ENCODE results near the gene IRF2BP2.

DNA sequence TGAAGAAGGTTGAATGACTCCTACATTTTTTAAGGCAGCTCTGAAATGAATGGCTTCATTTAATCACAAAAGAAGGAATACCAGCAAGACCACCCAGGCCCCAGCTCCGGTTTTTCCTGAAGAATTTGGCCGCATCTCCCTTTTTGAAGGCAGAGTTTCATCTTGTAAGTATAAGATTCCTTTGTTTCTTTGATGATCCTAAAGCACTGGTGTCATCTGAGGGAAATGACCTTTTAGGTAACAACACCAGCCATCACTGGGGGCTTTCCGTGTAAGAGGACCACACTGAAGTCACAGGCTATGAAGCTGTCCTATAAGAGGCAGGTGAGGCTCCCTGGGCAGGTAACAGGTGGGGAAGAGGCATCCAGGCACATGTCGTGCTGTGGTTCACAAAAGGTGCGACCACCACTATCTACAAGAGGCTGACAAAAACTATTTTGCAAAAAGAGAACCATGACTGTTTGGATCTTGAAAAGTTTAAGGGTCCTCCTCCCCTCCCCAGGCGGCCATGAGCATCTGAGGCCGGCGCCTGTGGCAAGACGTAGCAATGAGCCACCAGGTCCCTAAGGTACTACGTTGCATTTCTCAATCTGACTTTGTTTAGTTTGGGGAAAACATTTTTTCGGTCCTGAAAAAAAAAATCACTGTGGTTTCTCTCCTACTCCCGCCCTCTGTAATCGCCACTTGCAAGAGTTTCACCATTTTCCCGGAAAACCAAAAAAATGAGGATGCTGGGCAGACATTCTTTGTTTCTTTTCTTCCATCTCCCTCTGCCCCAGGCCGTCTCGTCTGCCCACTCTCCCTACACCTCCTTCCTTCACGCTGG is 46.3 kb upstream of the IRF2BP2 start:
- TF ChIP-seq, protein P1, sequence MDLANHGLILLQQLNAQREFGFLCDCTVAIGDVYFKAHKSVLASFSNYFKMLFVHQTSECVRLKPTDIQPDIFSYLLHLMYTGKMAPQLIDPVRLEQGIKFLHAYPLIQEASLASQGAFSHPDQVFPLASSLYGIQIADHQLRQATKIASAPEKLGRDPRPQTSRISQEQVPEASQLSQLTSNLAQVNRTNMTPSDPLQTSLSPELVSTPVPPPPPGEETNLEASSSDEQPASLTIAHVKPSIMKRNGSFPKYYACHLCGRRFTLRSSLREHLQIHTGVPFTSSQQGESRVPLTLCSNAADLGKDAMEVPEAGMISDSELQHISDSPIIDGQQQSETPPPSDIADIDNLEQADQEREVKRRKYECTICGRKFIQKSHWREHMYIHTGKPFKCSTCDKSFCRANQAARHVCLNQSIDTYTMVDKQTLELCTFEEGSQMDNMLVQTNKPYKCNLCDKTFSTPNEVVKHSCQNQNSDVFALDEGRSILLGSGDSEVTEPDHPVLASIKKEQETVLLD (CRISPR knock-in tag; IDR thresholded peaks at IDR 0.05; ENCODE audit: low read depth): no peak
- TF ChIP-seq, protein P2, sequence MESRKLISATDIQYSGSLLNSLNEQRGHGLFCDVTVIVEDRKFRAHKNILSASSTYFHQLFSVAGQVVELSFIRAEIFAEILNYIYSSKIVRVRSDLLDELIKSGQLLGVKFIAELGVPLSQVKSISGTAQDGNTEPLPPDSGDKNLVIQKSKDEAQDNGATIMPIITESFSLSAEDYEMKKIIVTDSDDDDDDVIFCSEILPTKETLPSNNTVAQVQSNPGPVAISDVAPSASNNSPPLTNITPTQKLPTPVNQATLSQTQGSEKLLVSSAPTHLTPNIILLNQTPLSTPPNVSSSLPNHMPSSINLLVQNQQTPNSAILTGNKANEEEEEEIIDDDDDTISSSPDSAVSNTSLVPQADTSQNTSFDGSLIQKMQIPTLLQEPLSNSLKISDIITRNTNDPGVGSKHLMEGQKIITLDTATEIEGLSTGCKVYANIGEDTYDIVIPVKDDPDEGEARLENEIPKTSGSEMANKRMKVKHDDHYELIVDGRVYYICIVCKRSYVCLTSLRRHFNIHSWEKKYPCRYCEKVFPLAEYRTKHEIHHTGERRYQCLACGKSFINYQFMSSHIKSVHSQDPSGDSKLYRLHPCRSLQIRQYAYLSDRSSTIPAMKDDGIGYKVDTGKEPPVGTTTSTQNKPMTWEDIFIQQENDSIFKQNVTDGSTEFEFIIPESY (CRISPR knock-in tag; IDR thresholded peaks at IDR 0.05): no peak
- TF ChIP-seq DR1 (CRISPR knock-in tag; IDR thresholded peaks at IDR 0.05) (no peak), ZNF570 (CRISPR knock-in tag; IDR thresholded peaks at IDR 0.05; ENCODE audit: borderline replicate concordance) (no peak), NR2F2 (IDR thresholded peaks at IDR 0.05; ENCODE audit: borderline replicate concordance, low read depth) (no peak), ZNF75D (CRISPR knock-in tag; IDR thresholded peaks at IDR 0.05; ENCODE audit: borderline replicate concordance) (no peak)
- TF ChIP-seq, protein P3, sequence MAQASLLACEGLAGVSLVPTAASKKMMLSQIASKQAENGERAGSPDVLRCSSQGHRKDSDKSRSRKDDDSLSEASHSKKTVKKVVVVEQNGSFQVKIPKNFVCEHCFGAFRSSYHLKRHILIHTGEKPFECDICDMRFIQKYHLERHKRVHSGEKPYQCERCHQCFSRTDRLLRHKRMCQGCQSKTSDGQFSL (CRISPR knock-in tag; IDR thresholded peaks at IDR 0.05): no peak
- TF ChIP-seq, protein P4, sequence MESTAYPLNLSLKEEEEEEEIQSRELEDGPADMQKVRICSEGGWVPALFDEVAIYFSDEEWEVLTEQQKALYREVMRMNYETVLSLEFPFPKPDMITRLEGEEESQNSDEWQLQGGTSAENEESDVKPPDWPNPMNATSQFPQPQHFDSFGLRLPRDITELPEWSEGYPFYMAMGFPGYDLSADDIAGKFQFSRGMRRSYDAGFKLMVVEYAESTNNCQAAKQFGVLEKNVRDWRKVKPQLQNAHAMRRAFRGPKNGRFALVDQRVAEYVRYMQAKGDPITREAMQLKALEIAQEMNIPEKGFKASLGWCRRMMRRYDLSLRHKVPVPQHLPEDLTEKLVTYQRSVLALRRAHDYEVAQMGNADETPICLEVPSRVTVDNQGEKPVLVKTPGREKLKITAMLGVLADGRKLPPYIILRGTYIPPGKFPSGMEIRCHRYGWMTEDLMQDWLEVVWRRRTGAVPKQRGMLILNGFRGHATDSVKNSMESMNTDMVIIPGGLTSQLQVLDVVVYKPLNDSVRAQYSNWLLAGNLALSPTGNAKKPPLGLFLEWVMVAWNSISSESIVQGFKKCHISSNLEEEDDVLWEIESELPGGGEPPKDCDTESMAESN (CRISPR knock-in tag; conservative IDR thresholded peaks at IDR 0.05): no peak

Measured in HepG2 (cell line).